ENCODE results near the gene C12orf54.
"Not testable (repeated sequence)": the region's sequence is repeated elsewhere in the genome, so short reads cannot be mapped to it uniquely, and the experiment has no call there.

C12orf54 gene

DNA sequence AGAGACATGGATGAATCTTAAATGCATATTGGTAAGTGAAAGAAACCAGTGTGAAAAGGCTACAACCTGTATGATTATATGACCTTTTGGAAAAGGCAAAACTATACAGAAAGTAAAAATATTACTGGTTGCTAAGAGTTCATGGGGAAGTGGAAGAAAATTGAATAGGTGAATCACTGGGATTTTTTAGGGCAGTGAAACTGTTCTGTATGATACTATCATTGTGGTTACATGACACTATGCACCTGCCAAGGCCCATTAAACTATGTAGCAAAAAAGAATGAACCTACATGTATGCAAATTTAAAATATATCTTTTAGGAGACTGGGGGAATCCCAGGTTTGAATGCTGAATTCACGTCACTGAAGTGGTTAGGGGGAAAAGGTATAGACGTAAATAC lies 30.6 kb downstream of the C12orf54 start:
- no peak for DNase-seq

DNA sequence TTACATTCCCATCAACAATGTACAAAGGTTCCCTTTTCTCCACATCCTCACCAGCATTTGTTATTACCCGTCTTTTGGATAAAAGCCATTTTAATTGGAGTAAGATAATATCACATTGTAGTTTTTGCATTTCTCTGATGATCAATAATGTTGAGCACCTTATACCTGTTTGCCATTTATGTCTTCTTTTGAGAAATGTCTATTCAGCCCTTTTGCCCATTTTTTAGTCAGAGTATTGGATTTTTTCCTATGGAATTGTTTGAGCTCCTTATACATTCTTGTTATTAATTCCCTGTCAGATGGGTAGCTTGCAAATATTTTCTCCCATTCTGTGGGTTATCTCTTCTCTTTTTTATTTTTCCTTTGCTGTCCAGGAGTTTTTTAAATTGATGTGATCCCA lies 32.4 kb downstream of the C12orf54 start:
- DNase-seq = no peak

DNA sequence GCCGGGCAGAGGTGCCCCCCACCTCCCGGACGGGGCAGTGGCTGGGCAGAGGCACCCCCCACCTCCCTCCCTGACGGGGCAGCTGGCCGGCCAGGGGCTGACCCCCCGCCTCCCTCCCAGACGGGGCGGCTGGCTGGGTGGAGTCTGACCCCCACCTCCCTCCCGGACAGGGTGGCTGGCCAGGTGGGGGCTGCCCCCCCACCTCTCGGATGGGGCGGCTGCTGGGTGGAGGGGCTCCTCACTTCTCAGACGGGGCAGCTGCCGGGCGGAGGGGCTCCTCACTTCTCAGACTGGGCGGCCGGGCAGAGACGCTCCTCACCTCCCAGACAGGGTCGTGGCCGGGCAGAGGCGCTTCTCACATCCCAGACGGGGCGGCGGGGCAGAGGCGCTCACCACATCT lies 38.1 kb downstream of the C12orf54 start:
- DNase-seq = not testable (repeated sequence)

DNA sequence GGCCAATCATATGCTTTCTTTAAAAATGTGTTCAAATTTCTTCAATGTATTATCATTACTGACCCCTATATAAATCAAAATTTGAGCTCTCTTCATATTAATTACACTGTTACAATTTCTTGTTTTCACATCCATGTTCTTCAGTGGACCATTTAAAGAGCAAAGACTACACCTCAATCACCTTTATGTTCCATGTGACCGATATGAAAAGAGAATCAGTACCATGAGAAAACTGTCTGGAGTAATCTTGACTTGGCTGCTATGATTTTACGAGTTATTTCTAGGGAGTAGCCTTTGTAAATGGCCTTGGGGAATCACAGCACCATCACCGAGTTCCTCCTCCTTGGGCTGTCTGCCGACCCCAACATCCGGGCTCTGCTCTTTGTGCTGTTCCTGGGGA lies 43.0 kb downstream of the C12orf54 start, which contains the start of gene OR8S1:
Gene OR8S1, plus strand, starts transcription at position 301 of the 400 bp plus-strand sequence. Its CDS starts 0 bp downstream, at position 301.
- no peak for DNase-seq

DNA sequence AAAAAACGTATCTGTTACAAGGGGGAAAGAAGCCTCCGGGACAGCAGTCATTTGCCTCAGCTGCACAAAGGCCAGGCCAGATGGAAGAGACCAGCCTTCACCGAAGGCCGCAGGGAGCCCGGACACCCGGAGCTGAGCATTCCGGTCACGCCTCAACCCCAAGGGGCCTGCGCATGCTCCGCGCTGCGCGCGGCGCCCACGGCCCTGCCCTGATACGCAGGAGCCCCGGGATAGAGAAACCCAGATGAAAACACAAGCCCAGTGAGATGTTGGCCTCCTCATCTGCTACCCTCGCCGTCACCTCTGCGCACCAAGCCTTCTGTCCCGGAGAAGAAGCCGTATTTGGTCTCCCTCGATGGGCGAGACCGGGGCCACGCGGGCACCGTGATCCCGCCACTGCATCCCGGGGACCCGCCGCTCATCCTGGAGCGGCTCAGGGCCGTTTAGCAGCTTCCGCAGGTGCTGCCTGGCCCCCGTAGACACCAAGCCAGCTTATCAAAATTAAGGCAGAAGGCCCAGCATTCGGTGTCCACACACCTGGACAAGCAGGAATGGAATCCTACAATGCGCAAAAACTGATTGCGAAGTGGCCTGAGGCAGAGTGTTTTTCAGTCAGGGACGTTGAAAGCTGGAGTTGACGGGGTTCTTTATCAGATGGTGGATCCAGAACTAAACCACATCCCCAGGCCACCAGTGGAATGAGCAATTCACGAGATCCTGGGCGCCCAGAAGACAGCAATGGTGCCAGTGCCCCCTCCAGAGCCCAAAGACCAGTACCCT lies 45.8 kb downstream of the C12orf54 start:
- no peak for DNase-seq

DNA sequence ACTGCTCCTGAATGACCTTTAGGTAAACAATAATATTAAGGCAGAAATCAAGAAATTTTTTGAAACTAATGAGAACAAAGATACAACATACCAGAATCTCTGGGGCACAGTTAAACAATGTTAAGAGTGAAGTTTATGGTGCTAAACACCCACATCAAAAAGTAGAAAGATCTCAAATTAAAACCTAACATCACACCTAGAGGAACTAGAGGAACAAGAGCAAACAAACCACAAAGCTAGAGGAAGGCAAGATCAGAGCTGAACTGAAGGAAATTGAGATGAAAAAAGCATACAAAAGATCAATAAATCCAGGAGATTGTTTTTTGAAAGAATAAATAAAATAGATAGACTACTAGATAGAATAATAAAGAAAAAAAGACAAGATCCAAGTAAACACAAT lies 50.3 kb downstream of the C12orf54 start:
- no peak for DNase-seq

DNA sequence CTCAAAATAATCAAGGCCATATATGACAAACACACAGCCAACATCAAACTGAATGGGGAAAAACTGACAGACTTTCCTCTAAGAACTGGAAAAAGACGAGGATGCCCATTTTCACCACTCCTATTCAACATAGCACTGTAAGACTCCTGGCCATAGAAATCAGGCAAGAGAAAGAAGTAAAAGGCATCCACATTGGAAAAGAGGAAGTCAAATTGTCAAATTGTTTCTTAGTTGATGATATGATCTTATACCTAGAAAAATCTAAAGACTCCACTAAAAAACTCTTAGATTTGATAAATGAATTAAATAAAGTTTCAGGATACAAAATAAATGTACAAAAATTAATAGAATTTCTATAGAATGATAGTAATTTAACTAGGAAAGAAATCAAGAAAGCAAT lies 54.3 kb downstream of the C12orf54 start:
- DNase-seq = no peak

DNA sequence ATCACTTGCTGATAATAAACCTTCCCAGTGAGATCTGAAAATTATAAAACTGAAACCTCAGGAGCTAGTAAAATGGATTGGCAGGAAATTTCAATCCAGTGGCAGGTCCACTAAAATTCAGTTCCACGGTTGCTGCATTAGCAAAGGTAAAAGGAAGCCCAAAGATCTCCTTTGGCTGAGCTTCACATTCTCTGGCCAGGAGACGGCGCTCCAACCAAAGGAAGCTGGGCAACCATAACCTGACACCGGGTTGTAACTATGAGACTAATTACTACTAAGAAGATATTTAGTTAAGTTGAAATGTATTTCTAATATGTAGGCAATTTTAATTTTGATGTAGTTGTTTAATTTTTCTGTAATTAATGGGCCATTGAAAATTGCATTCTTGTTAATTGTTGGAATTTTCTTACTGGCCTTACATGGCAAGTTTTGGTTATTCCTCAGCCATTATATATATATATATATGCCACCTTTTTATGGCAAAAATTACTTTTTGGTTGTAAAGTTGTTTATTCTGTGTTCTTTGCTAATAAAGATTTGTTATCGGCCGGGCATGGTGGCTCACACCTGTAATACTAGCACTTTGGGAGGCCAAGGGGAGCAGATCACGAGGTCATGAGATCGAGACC lies 60.1 kb downstream of the C12orf54 start:
- DNase-seq = peak; percentile 53

DNA sequence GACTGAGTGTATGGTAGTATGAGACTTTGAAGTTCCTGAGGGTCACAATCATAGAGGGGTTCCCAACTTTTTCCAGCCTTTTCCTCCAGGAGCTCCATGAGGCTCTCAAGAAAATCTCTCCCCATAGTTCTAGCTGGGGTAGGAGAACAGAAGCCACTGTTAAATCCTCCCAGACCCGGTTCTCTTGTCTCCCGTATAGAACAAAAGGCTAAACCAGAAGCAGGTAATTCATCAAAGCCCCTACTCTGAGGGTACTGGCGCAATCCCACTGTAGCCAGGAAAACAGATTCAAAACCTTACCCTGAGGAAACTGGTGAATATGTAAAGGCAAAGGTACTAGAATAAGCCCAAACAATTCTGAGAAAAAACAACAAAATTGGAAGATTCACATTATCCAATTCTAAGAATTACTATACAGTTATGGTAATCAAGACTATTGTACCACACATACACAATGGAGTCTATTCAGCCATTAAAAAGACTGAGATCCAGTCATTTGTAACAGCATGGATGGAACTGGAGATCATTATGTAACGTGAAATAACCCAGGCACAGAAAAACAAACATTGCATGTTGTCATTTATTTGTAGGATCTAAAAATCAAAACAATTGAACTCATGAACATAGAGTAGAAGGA lies 63.7 kb downstream of the C12orf54 start:
- DNase-seq = no peak
